Stomach (tissue), 4 donors: ENCODE results near the gene SKOR2.

Experiments
- EP300 ChIP-seq: sonication (generic); formaldehyde crosslinking; IDR thresholded peaks from one replicate; pipeline ENCODE4 v1.6.1; 2017; ENCODE audit warnings: antibody characterized with exemption
- POLR2AphosphoS5 ChIP-seq, 3 donors: sonication (generic); formaldehyde crosslinking; IDR thresholded peaks; one replicate each; pipeline ENCODE4 v1.6.1; 2016; ENCODE audit warnings: antibody characterized with exemption in 3 of 3
- TF ChIP-seq, protein P1 (sequence below), 7 experiments: fragments of 450-650 bp in 4 of 7; fragments of 200-600 bp in 3 of 7; sonication (generic) in 3 of 7; IDR thresholded peaks; one replicate each; pipeline ENCODE4 v1.5.1; 2016 to 2019; ENCODE audit warnings: antibody characterized with exemption in 7 of 7, control low read depth in 2 of 7, mild to moderate bottlenecking in 1 of 7

DNA sequence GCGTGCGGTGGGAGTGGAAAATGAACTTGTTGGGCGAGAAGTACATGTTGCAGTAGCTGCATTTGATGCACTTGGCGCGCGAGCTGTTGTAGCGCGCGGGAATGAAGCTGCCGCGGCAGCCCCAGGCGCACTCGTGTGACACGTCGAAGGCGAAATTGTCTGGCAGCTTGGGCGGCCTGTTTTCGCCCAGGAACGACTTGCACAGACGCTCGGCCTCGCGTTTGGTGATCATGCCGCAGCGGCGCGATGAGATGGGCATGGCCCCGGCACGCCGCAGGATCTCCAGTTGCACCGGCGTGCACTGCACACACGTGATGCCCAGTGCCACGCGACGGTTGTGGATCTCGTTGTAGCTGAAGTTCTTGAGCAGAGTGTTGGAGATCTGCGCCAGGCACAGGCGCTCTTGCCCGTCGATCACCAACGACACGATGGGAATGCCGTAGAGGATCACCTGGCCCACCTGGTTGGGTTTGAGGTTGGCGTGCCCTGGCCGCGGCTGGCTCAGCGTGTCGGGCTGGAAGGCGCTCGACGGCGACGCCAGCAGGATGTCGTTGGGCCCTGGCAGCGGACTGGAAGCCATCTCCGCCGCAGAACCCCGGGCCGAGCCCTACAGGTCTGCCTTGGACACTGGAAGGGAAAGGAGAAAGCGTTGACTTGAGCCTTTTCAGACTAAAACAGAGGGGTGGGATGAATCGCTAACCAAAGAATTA lies 2.7 kb downstream of the SKOR2 start:
- TF ChIP-seq, protein P1, sequence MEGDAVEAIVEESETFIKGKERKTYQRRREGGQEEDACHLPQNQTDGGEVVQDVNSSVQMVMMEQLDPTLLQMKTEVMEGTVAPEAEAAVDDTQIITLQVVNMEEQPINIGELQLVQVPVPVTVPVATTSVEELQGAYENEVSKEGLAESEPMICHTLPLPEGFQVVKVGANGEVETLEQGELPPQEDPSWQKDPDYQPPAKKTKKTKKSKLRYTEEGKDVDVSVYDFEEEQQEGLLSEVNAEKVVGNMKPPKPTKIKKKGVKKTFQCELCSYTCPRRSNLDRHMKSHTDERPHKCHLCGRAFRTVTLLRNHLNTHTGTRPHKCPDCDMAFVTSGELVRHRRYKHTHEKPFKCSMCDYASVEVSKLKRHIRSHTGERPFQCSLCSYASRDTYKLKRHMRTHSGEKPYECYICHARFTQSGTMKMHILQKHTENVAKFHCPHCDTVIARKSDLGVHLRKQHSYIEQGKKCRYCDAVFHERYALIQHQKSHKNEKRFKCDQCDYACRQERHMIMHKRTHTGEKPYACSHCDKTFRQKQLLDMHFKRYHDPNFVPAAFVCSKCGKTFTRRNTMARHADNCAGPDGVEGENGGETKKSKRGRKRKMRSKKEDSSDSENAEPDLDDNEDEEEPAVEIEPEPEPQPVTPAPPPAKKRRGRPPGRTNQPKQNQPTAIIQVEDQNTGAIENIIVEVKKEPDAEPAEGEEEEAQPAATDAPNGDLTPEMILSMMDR (IDR thresholded peaks at IDR 0.05): no peak
- TF ChIP-seq EP300 (no peak), POLR2AphosphoS5 (IDR thresholded peaks at IDR 0.05) (no peak)
